Loucy (cell line): ENCODE measurements around the gene ITGA11.

Source experiments
- H2AFZ ChIP-seq: fragments of 200-600 bp; sonication (generic); 2 replicates; pipeline ENCODE4 v1.6.0; 2016; ENCODE audit warnings: antibody characterized with exemption, mild to moderate bottlenecking, low read length, moderate library complexity
- H3F3A ChIP-seq: fragments of 200-600 bp; 2 replicates; pipeline ENCODE4 v1.6.0; 2016; ENCODE audit warnings: antibody characterized with exemption, low read depth, mild to moderate bottlenecking
- H3K27me3 ChIP-seq: fragments of 200-600 bp; sonication (generic); 2 replicates; pipeline ENCODE4 v1.6.1; 2014; ENCODE audit warnings: low read length, mild to moderate bottlenecking; ENCODE audit not compliant: insufficient read depth, poor library complexity, severe bottlenecking
- H3K36me3 ChIP-seq: fragments of 200-600 bp; sonication (generic); 2 replicates; pipeline ENCODE4 v1.6.1; 2016; ENCODE audit warnings: low read length; ENCODE audit not compliant: insufficient read depth
- H3K4me1 ChIP-seq: fragments of 200-600 bp; sonication (generic); 2 replicates; pipeline ENCODE4 v1.5.1; 2014; ENCODE audit warnings: low read length, mild to moderate bottlenecking; ENCODE audit not compliant: insufficient read depth, poor library complexity, severe bottlenecking
- H3K4me2 ChIP-seq: fragments of 200-600 bp; sonication (generic); 2 replicates; pipeline ENCODE4 v1.6.0; 2014; ENCODE audit warnings: antibody characterized with exemption, low read length, low read depth, mild to moderate bottlenecking; ENCODE audit not compliant: poor library complexity, severe bottlenecking
- H3K4me3 ChIP-seq: fragments of 200-600 bp; sonication (generic); 2 replicates; pipeline ENCODE4 v1.5.1; 2014; ENCODE audit warnings: low read length, mild to moderate bottlenecking, mixed read lengths; ENCODE audit not compliant: poor library complexity, severe bottlenecking
- H3K79me2 ChIP-seq: fragments of 200-600 bp; sonication (generic); 2 replicates; pipeline ENCODE4 v1.6.1; 2014; ENCODE audit warnings: low read length; ENCODE audit not compliant: insufficient read depth
- H3K9ac ChIP-seq: fragments of 200-600 bp; sonication (generic); 2 replicates; pipeline ENCODE4 v1.6.0; 2014; ENCODE audit warnings: mild to moderate bottlenecking, low read depth, low read length, moderate library complexity; ENCODE audit not compliant: poor library complexity, severe bottlenecking
- H3K9me2 ChIP-seq: fragments of 200-600 bp; sonication (generic); replicated peaks from 2 replicates; pipeline ENCODE4 v1.6.1; 2016; ENCODE audit warnings: low read depth, low read length, mixed read lengths
- H3K9me3 ChIP-seq: fragments of 200-600 bp; sonication (generic); 2 replicates; pipeline ENCODE4 v1.6.1; 2014; ENCODE audit warnings: mild to moderate bottlenecking, antibody characterized with exemption, low read length, low read depth; ENCODE audit not compliant: insufficient read depth
- H4K20me1 ChIP-seq: fragments of 200-600 bp; sonication (generic); 2 replicates; pipeline ENCODE4 v1.6.0; 2014; ENCODE audit warnings: antibody characterized with exemption, low read length, mild to moderate bottlenecking; ENCODE audit not compliant: insufficient read depth, poor library complexity, severe bottlenecking
- EZH2phosphoT487 ChIP-seq: fragments of 200-600 bp; IDR thresholded peaks from 2 replicates; pipeline ENCODE4 v1.6.1; 2018; ENCODE audit warnings: antibody characterized with exemption, mild to moderate bottlenecking, moderate library complexity, borderline replicate concordance
- TF ChIP-seq, protein P1 (sequence below): fragments of 200-600 bp; sonication (generic); conservative IDR thresholded peaks from 2 replicates; pipeline ENCODE4 v1.5.1; 2014; ENCODE audit warnings: mild to moderate bottlenecking, antibody characterized with exemption, low read length

Gene ITGA11

GRCh38 chr15:68372291-68372811 lies 59.6 kb downstream of the ITGA11 start:
- no peak overlapping the region for H3K4me2 ChIP-seq
- no peaks in the 10 kb centered on the region for H3K9me2 ChIP-seq
- TF ChIP-seq, protein P1, sequence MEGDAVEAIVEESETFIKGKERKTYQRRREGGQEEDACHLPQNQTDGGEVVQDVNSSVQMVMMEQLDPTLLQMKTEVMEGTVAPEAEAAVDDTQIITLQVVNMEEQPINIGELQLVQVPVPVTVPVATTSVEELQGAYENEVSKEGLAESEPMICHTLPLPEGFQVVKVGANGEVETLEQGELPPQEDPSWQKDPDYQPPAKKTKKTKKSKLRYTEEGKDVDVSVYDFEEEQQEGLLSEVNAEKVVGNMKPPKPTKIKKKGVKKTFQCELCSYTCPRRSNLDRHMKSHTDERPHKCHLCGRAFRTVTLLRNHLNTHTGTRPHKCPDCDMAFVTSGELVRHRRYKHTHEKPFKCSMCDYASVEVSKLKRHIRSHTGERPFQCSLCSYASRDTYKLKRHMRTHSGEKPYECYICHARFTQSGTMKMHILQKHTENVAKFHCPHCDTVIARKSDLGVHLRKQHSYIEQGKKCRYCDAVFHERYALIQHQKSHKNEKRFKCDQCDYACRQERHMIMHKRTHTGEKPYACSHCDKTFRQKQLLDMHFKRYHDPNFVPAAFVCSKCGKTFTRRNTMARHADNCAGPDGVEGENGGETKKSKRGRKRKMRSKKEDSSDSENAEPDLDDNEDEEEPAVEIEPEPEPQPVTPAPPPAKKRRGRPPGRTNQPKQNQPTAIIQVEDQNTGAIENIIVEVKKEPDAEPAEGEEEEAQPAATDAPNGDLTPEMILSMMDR, result peak; percentile 47
- TF ChIP-seq EZH2phosphoT487, result no peak
- H3K79me2 ChIP-seq, result no peaks in the 10 kb centered on the region
- no peaks in the 10 kb centered on the region for H3F3A ChIP-seq
- peaks cover 4% of the 10 kb centered on the region for H3K4me1 ChIP-seq
- H3K4me3 ChIP-seq, result no peak overlapping the region
- no peaks in the 10 kb centered on the region for H3K27me3 ChIP-seq
- no peak overlapping the region for H2AFZ ChIP-seq
- H3K9ac ChIP-seq, result no peak overlapping the region
- no peaks in the 10 kb centered on the region for H3K9me3 ChIP-seq
- H4K20me1 ChIP-seq, result no peaks in the 10 kb centered on the region
- H3K36me3 ChIP-seq, result no peaks in the 10 kb centered on the region

- TF ChIP-seq, protein P1, result no peak
- no peak for TF ChIP-seq EZH2phosphoT487
- no peak overlapping the region for H3K4me3 ChIP-seq
Measured at GRCh38 chr15:68371851-68372250, 60.1 kb downstream of the ITGA11 start.

DNA sequence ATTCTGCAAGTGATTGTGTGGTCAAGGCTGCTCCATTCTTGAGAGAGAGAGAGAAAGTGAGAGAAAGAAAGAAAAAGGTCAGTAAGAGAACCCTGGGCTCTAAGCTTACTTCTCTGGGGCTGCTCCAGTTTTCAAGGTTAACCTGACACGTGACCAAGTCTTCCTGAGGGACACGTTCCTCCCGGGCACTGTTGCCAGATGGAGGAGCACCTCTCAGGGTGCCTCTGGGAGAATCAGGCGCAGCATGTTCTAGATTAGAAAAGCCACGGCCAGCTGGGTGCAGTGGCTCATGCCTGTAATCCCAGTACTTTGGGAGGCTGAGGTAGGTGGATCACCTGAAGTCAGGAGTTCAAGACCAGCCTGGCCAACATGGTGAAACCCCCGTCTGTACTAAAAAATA lies 60.8 kb downstream of the ITGA11 start:
- Histone ChIP-seq H3F3A (no peaks in the 10 kb centered on the region), H2AFZ (no peak overlapping the region), H3K9me3 (no peaks in the 10 kb centered on the region), H3K79me2 (no peaks in the 10 kb centered on the region), H3K27me3 (no peaks in the 10 kb centered on the region), H3K9ac (no peak overlapping the region), H3K4me3 (no peak overlapping the region), H3K4me2 (no peak overlapping the region), H3K9me2 (no peaks in the 10 kb centered on the region), H4K20me1 (no peaks in the 10 kb centered on the region), H3K4me1 (peaks cover 11% of the 10 kb centered on the region), H3K36me3 (no peaks in the 10 kb centered on the region)
- TF ChIP-seq, protein P1, result no peak
- TF ChIP-seq EZH2phosphoT487, result no peak

More at GRCh38 chr15:68371851-68372250, 60.1 kb downstream of the ITGA11 start:
- Histone ChIP-seq H3K79me2 (no peaks in the 10 kb centered on the region), H3K9me3 (no peaks in the 10 kb centered on the region), H2AFZ (no peak overlapping the region), H3K27me3 (no peaks in the 10 kb centered on the region), H3K4me1 (peaks cover 4% of the 10 kb centered on the region), H3K36me3 (no peaks in the 10 kb centered on the region), H3F3A (no peaks in the 10 kb centered on the region), H4K20me1 (no peaks in the 10 kb centered on the region), H3K9ac (no peak overlapping the region), H3K4me2 (no peak overlapping the region), H3K9me2 (no peaks in the 10 kb centered on the region)
